ENCODE measurements around the gene ATP9B.
"Not testable (repeated sequence)": the region's sequence is repeated elsewhere in the genome, so short reads cannot be mapped to it uniquely, and the experiment has no call there.

The ATP9B gene

GRCh38 chr18:79136742-79137141, 67.5 kb downstream of the ATP9B start:
- DNase-seq (ENCODE audit: low read depth), result peak; percentile 15

DNA sequence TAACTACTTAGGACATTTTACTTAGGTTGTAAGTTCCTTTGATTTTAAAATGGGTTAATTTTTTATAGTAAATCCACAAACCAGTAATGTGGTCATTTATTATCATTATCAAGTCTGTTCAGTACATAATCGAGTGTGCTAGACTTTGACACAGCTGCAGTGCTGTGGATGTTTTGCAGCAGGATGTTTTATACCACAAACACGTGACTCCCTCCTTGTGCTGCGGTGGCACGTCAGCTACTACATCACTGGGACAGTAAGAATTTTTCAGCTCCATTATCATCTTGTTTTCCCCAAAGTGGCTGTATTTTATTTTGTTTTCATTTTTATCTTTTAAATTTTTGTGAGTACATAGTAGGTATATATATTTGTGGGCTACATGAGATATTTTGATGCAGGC, 70.0 kb downstream of the ATP9B start:
- DNase-seq (ENCODE audit: low read depth), result no peak

- no peak for DNase-seq (ENCODE audit: low read depth)
Measured at GRCh38 chr18:79147014-79147413, 77.8 kb downstream of the ATP9B start.

- DNase-seq (ENCODE audit: low read depth), result no peak
Measured at GRCh38 chr18:79151191-79151590, 82.0 kb downstream of the ATP9B start.

DNA sequence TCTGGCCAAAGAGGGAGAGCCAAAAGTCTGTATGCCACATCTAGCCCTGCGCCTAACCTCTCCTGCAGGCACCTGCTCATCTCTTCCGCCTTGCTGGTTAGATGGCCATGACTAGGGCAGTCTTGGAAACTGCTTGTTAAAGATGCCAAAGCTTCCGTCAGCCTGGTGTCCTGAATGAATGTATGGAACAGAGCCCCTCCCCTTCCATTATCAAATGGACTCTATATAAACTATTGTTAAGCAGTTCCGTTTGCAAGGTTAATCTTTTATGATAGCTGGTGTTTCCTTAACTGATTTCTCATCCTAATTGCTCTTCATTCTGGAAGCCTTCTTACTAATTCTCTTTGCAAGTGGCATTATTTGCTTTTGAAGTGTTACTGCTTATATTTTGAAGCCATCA, 87.1 kb downstream of the ATP9B start:
- DNase-seq (ENCODE audit: low read depth), result peak; percentile 0

- no peak for DNase-seq (ENCODE audit: low read depth)
Measured at GRCh38 chr18:79164706-79165105, 95.5 kb downstream of the ATP9B start.

GRCh38 chr18:79166702-79167101, 97.5 kb downstream of the ATP9B start:
- DNase-seq (ENCODE audit: low read depth), result no peak

GRCh38 chr18:79167526-79168190, 98.5 kb downstream of the ATP9B start:
- no peak for DNase-seq (ENCODE audit: low read depth)

DNA sequence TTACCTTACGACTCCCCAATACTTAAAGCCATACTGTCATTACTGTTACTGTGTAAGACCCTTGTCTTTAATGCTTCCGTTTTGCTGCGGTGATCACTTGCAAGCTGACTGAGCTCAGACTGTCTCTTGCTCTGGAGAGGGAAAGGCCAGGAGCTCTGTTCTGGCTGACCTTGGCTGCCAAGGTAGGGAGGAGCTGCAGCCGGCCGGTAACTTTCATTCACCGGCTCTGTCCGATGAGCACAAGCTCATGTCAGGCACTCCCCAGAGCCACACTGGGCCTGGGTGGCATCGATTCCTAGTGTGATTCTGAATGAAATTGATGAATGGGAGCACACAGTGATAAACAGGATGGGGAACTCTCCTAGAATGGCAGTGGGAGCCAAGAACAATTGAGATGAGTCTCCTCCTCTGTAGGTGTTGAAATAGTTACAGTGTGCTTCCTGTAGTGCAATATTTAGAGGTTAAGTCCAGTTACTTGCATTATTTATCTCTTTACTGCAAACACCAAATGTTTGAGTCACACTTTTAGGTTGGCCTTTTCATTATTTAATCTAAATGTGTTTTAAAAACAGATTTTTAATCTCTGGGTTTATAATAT, 100.9 kb downstream of the ATP9B start:
- no peak for DNase-seq (ENCODE audit: low read depth)

DNA sequence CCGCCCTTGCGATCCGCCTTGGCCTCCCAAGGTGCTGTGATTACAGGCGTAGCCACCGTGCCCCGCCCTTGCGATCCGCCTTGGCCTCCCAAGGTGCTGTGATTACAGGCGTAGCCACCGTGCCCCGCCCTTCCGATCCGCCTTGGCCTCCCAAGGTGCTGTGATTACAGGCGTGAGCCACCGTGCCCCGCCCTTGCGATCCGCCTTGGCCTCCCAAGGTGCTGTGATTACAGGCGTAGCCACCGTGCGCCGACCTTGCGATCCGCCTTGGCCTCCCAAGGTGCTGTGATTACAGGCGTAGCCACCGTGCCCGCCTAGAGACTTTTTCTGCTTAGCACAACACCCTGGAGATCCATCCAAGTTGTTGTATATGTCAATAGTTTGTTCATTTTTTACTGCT, 103.1 kb downstream of the ATP9B start:
- not testable (repeated sequence) for DNase-seq (ENCODE audit: low read depth)

GRCh38 chr18:79173742-79174141, 104.5 kb downstream of the ATP9B start:
- DNase-seq (ENCODE audit: low read depth), result no peak

DNA sequence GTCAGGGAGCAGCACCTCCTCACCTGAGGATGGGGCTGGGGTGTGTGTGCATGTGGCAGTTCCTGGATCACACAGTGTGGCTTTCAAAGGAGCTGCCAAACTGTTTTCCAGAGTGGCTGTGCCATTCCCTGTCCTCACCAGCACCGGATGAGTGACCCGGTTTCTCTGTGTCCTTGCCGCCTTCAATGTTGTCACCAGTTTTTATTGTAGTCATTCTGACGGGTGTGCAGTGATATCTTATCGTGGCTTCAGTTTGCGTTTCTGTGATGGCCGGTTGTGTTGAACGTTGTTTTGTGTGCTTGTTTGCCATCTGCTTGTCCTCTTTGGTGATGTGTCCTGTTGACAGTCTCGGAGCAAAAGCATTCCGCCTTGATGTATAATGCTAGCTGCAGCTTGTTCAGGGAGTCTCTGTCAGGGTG, 108.9 kb downstream of the ATP9B start:
- no peak for DNase-seq (ENCODE audit: low read depth)

GRCh38 chr18:79182047-79182713, 113.0 kb downstream of the ATP9B start:
- DNase-seq (ENCODE audit: low read depth), result no peak

DNA sequence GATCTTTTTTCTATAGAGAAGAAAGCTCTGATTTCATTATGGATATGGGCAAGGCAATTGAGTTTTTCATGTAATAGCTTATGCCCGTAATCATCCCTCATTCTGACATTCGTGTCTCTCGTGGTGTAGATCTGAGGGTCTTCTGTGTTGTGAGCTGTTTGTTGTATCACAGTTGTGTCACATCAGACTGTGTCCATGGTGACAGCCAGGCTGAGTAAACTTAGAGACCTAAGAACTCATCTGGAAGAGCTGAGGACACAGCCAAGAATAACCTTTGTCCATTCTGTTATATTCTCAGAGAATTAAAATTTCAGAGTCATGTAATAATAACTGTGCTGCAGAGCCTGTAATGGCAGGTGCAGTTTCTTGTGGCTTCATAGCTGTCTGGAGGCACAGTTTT, 116.5 kb downstream of the ATP9B start:
- no peak for DNase-seq (ENCODE audit: low read depth)

- DNase-seq (ENCODE audit: low read depth), result no peak
Measured at GRCh38 chr18:79186649-79187048, 117.5 kb downstream of the ATP9B start.

DNA sequence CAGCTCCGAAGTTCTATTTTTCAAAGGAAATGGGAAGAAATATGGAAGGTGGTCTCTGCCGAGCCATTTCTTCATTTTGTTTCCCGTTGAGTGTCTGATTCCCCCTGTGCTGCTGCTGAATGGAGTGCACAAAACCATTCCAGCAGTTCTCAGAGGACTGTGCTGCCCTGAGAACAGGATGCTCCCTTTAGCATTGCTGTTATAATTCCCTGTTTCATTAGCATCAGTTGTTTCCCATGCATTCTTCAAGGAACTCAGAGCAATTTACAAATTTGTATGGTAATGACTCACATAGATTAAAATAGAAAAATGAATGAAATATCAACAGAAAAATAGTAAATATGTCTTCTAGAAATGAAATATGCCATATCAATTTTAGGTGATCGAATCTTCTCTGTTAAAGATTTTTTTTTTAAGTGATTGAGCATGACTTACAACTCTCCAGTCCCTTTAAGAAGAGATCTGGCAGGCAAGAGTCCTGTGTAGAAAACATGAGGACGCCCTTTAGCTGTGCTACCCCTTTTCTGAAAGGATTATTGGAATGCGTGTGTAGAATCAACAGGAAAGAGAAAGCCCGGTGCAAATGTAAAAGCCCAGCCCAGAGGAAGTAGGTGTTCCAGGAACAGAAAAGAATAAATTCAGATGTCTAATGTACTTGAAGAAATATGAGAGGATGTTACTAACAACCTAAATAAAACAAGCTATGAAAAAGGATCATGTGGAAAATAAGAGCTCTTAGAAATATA, 118.5 kb downstream of the ATP9B start:
- no peak for DNase-seq (ENCODE audit: low read depth)

DNA sequence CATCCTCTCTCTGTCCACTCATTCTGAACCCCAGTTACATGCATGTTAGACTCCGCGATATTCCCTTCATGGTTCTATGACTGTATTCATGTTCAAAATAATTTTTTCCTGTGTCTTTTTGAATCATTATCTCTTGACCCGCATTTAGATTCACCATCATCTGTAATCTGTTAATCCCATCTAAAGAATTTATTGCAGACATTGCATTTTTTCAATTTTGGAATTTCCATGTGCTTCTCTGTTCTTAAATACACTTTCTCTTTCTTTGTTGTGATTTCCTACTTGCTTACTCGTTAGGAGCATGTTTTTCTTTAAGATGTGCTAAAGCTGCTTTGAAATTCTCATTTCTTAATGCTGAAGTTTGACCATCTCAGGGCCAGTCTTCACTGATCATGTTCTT, 122.2 kb downstream of the ATP9B start:
- no peak for DNase-seq (ENCODE audit: low read depth)

- DNase-seq (ENCODE audit: low read depth), result no peak
Measured at GRCh38 chr18:79191956-79192355, 122.8 kb downstream of the ATP9B start.

- DNase-seq (ENCODE audit: low read depth), result no peak
Measured at GRCh38 chr18:79193826-79194225, 124.6 kb downstream of the ATP9B start.

GRCh38 chr18:79195716-79196683, 126.8 kb downstream of the ATP9B start:
- DNase-seq (ENCODE audit: low read depth), result no peak

DNA sequence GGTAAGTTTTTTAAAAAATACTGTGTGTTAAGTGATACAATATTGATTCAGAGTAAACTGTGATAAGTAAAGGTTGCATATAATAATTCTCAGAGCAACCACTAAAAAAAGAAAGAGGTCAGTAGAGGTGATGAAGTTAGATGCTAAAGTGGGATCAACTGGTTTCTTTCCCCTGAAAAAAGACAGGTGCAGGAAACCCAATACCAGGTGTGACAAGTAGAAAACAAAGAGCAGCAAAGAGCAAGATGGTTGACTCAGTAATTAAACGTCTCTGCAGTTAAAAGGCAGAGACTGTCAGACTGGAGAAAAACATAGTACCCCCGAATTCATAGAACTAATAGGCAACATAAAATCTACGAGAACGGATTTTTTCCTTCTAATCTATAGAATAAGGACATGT, 128.3 kb downstream of the ATP9B start:
- no peak for DNase-seq (ENCODE audit: low read depth)

Measured in ELR (cell line).